ENCODE results near the gene KRT77.

- TF ChIP-seq CTCF (IDR thresholded peaks at IDR 0.05) (no peak), POLR2A (IDR thresholded peaks at IDR 0.05) (no peak), EP300 (IDR thresholded peaks at IDR 0.05) (no peak)
Measured at GRCh38 chr12:52677126-52677525, 26.2 kb downstream of the KRT77 start.
